GM18870 (cell line): ENCODE results near the gene LRRC27.

ENCODE experiments used
- ATAC-seq: cut with Tn5 transposase; IDR thresholded peaks from one replicate; pipeline ENCODE4 v1.9.1; 2021; ENCODE audit warnings: moderate library complexity; ENCODE audit not compliant: unreplicated experiment

LRRC27 gene

DNA sequence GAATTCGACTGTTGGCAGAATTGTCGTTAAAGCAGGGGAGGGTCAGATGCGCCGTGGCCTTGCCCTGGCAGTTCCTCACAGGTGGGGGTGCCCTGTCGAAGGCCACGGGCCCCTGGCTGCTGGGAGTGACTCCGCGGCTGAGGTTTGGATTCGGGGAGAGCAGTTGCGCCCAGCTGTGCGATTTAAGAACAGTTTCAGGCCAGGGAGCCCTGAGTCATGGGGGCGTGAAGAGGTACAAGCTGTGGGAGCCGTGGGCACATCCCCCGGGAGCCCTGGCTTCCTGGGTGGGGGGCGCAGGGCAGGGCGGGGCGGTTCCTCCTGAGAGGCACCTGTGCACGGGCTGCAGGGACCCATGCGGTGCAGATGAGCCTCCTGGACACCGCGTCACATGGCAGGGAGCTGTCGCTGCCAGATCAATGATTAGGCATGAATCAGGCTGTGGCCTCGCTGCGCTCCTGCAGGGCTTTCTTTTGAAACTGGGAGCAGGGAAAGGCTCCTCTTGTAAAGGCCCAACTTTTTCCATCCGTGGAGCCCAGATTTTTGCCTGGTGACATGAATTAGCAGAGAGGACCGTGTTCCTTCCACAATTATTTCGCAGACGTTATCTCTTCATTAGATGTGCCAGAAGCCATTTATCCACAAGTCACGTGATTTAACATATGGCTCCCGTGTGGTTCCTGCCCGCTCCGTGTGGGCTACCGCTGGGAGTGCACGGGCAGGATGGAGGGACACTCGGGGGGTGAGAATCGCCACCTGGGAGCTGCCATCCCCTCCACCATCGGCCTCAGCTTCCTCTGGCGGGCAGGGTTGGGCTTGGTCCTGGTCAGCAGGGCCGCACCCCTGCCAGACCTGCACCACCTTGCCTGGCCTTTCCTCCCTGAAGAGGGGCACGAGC lies 65.9 kb downstream of the LRRC27 start:
- no peak for ATAC-seq

DNA sequence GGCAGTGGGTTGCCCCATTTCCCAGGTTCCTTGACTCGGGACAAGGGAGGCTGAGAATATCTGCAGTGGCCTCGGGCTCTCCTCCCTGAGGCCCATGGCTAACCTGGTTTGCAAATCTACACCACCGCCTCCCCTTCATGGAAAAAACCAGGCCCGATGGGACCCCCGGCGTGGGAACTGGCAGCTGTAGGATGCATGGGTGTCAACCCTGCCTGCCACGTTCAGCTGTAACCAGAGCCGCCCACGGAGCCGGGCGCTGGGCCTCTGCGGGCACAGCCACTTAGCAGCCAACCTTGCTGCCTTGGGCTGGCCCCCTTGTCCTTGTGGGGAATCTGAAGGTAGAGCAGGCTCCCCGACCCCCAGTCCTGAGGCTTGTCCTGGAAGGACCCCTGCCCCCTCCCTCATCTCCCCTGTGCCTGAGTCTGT lies 66.6 kb downstream of the LRRC27 start:
- no peak for ATAC-seq

DNA sequence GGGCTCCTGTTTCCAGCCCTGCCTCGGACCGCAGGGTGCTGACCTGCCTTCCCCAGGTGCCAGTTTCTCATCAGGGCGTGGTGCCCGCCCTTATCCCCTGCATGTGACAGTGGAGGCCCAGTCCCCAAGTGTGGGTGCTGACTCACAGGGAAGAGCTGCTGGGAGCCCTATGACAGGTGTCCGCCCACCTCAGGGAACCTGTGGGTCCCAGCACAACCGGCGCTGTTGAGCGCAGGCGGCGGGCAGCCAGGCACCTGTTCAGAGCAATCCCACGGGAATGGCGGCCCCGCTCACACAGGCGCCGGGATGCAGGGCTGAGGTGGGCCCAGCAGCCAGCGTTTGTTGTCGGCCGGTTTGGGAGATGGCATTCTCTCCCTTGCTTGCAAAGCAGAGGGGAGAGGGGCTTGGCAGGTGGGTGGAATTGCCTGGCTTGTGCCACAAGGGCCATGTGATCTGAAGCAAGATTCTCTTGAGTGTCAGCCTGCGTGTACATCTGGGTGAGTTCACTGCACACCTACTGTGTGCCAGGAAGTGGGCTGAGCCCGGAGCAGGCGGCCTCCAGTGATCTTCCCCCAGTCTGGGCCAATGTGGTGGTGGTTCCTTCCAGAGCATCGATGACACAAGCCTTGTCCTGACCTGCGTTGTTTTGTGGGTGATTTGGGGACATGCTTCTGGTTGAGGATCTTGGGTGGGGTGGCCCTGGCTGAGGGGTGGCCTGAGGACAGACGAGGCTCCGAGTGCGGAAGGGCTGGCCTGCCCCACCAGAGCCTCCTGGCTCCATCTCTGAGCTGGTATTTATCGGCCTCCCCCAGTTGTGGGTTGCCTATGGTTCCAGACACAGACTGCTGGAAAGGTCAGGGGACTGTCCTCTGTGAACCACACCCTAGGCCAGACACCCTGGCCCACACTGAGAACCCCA lies 67.4 kb downstream of the LRRC27 start:
- no peak for ATAC-seq

DNA sequence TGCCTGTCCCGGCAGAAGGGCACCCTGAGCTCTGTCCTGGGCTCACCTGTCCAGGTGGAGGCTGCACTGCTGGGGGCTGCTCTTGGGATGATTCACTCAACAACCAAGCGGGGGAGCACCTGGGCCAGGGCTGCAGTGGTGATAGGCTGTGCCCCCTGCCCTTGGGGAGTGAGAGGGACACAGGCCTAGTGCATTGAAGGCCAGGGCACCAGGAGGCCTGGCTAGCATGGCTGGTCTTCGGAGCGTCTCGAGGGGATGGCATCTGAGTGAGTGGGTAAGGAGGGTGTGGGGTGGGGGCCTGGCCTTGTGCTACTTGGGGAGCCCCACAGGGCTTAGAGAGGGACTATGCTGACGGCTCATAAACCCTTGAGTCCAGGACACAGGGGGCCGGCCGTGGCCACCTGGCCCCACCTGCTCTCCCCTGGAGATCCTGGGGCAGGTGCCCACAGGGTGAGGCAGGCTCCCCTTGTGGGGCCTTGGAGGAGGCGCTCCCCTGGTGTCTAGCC lies 68.1 kb downstream of the LRRC27 start:
- no peak for ATAC-seq

DNA sequence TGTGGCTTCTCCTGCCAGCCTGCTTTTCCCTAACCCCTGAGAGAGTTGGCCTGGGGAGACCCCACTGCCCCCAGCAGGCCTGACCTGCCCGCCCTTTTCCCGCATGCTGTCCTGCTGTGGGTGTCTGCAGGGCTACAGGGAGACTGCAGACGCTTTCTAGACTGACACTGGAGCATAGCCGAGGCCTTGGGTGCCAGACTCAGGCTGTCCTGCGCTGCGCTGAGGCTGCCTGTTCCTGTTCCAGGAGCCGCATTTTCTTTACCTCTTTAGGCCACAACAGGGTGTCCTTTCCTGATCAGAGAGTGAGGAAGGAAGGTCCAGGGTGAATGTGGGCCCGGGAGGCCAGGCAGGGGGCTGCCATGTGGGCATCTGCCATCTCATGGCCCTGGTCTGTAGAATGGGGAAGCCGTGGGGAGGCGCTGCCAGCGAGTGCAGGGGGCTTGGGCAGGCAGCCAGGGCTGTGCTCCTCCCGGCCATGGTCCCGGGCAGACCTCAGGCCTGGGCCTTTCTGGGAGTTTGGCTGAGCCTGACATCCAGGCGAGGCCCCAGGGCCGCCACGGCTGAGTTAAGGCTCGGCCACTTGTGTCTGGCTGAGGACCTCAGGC lies 68.7 kb downstream of the LRRC27 start:
- ATAC-seq = no peak

DNA sequence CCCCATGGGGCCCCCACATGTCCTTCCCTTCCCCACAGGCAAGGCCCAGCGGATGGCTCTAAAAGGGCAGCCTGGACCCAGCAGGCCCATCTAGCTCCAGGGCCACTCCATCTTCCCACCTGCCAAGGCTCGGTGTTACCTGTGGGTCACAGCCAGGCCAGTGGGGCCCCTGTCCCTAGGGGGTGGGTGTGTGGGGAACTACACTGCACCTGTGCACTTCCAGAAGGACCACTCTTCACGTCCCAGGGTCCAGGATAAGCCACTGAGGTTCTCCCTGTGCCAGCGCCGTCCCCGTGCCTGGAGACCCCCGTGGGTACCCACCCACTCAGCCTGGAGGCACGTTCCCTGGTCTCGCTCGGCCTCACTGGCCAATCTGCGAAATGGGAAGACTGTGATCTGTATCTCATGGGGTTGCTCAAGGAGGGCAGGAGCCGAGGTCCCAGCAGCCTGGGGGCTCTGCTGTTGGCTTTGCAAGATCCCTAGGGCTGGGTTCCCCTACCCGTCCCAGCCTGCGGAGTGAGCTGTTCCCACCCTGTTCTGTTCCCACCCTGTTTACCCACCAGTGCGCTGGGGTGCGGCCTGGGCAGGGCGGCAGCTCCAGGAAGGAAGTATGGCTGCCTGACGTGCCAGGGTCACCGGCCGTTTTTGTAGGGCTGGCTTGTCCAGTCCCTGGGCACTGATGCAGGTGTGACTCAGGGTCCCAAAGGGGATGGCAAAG lies 69.6 kb downstream of the LRRC27 start:
- no peak for ATAC-seq

DNA sequence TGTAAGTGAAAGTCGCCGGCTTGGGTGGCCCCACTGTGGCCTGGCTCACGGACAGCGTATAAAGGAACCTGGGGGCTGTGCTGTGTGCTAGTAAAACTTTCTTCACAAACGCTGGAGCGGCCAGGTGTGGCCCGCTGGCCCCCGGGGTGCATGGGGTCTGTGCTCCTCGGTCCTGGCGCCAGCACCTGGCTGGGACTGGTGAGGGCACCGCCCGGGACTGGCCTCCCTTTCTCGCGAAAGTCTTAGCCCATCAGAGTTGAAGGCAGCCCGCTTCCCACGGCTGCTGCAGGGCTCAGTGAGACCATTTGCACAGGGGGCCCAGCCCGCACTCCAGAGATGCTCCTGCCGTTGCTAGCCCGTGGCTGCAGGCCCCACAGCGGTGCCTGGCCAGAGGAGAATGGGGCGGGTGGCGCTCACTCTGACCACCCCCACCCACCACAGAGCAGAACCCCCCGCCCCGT lies 70.8 kb downstream of the LRRC27 start:
- no peak for ATAC-seq

DNA sequence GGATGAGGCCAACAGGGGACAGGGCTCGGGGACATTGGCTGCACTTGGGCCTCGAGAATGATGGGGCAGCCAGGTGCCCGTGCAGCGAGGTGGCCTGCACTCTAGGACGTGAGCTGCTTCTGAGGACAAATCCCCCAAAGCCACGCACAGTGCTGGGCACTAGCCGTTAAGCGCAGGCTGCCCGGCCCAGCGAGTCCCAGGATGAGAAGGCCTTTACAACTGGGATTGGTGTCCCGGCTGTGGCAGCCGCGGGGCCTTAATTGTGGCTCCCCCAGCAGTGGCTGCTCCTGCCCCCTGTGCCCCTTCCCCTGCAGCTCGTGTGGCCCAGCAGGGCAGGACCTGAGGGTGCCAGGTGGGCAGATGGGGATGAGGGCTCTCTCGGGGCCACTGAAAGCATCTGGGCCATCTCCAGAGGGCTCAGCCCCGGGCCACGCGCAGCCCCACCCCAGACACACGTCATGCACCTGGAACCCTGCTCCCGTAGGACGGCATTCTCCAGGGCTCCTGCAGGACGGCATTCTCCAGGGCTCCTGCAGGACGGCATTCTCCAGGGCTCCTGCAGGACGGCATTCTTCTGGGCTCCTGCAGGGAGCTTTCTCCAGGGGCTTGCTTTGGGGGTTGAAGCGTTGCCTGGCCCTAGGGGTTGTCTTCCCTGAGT lies 71.6 kb downstream of the LRRC27 start:
- ATAC-seq = no peak

DNA sequence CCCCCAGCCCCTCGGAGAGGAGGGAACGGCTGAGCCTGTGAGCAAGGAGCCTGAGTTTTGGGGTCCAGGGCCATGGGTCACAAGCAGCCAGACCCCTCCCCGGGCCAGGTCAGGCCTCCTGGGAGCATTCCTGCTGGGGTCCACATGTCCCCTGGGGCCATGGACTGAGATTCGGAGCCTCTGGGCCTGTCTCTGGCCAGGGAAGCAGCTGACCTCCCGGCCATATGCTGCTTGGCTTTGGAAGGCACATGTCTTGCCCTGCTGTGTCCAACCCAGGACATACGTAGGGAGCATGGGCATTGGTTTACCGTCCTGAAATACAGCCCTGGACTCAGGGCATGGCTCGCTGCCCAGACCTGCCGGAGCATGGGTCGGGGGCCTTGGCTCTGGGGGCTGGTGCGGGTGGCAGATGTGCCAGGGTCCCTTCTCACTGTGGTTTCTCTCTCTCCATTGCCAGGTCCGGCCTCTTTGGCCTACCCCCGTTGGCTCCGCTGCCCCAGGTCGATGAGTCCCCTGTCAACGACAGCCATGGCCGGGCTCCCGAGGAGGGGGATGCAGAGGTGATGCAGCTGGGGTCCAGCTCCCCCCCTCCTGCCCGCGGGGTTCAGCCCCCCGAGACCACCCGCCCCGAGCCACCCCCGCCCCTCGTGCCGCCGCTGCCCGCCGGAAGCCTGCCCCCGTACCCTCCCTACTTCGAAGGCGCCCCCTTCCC lies 72.3 kb downstream of the LRRC27 start:
- no peak for ATAC-seq

DNA sequence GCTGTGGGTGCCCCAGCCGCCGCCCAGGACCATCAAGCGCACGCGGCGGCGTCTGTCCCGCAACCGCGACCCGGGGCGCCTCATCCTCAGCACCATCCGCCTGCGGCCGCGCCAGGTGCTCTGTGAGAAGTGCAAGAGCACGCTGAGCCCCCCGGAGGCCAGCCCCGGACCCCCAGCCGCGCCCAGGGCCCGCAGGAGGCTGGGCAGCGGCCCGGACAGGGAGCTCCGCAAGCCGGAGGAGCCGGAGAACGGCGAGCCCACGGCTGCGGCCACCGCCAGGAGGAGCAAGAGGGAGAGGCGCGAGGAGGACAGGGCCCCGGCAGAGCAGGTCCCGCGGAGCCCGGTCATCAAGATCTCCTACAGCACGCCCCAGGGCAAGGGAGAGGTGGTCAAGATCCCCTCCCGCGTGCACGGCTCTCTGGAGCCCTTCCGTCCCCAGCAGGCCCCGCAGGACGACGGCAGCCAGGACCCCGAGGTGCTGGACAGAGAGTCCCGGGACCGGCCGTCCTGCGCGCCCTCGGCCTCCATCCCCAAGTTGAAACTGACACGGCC lies 73.0 kb downstream of the LRRC27 start:
- no peak for ATAC-seq

DNA sequence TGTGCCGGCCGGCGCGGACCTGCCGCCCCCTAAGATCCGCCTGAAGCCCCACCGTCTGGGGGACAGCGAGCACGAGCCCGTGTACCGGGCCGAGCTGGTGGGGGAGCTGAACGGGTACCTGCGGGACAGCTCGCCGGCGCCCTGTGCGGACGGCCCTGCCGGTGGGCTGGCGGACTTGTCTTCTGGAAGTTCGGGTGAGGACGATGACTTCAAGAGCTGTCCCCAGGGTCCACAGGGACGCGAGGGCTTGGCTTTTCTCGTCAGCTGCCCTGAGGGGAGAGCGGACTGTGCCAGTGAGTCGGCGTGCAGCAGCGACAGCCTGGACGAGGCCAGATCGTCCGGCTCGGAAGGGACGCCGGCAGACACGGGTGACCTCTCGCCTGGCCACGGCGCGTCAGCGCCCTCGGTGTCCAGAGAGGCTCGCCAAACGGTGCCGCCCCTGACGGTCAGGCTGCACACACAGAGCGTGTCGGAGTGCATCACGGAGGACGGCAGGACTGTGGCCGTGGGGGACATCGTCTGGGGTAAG lies 73.5 kb downstream of the LRRC27 start:
- ATAC-seq = no peak

DNA sequence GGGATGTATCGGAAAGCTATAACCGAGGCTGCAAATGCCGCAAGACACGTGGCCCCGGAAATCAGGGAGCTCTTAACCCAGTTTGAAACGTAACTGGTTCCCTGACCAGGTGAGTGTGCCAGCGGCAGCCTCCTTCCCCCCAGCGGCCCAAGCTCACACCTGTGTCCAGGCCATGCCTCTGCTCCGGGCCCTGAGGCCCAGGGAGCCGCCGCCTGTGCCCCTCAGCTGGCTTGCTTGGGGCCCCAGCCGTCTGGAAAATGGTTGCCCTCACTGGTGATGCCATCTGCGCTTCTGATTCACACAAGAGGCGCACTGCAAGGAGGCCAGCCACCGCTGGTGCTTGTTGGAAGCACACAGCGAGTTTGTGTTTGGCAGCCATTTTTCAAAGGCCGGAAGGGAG lies 74.2 kb downstream of the LRRC27 start:
- no peak for ATAC-seq

DNA sequence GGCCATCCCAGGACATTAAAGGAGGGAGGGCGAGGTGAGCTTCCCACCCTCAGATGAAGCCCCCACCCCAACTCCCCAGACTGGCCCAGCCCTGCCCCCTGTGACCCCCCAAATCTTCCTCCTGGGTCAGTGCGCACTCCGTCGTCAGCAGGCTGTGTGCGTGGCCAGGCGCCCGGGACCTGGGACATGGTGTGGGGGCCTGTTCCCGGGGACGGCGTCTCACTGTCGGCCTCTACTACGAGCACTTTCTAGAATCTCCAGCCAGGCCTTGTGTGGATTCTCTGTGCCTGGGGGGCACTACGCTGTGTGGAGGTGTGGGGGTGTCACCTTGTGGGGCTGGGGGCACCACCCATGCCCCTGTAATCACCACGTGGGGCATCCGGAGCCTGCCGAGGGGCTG lies 74.8 kb downstream of the LRRC27 start:
- ATAC-seq = no peak

DNA sequence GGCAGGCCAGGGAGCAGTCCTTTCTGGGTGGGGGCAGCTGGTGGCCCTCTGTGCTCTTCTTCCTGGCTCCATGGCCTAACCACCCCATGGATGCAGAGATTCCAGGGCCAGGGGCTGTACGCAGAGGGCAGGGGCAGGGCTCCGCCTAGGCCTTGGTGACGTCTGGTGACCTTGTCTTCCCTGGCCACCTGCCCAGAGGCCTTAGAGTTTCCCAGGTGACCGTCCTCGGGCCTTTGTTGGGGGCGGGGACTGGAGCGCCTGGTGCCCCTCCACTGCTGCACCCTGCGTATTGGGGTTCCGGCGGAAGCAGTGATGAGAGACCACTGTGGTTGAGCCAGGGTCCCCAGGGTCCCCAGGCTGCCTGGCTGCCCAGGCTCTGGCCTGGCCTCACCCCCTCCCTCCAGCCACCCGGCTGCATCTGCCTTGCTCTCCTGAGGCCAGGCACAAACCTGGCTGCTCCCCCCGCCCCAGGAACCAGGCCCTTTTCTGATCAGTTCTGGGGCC lies 75.3 kb downstream of the LRRC27 start:
- no peak for ATAC-seq

DNA sequence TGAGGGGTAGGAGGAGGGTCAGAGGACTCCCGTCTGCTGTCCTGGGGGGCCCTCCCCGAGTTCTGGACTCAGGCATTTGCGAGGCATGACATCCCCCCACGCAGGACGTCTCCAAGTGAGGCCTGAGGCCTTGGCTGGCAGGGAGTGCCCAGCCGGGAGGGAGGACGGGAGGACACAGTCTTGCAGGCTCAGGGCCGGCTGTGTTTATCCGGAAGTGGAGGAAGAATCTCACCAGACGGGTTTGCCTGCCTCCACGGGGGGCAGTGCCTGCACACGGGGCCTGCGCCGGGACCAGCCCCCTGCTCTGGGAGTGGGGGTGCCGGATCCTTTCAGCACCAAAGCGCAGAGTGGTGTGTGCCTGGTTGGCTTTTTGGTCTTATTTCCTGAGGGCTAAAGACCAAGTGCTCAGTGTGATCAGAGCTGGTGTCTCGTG lies 75.9 kb downstream of the LRRC27 start:
- no peak for ATAC-seq

DNA sequence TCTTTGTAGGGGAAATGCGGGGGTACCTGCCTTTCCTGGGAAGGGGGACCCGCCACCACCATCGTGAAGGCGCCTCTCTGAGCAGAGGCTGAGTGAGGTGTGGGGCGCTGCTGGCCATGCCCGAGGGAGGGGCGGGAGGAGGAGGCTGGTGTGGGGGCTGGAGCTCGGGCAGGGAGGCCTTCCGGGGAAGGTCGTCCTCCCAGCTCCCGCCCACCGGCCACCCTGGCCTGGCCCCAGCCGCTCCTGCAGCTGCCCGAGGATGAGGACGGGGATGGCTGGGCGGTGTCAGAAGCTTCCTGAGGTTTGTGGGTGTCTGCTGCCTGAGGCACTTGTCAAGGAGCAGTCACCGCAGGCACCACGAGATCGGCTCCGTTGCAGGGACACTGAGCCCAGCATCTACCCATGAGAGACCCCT lies 76.4 kb downstream of the LRRC27 start:
- no peak for ATAC-seq

DNA sequence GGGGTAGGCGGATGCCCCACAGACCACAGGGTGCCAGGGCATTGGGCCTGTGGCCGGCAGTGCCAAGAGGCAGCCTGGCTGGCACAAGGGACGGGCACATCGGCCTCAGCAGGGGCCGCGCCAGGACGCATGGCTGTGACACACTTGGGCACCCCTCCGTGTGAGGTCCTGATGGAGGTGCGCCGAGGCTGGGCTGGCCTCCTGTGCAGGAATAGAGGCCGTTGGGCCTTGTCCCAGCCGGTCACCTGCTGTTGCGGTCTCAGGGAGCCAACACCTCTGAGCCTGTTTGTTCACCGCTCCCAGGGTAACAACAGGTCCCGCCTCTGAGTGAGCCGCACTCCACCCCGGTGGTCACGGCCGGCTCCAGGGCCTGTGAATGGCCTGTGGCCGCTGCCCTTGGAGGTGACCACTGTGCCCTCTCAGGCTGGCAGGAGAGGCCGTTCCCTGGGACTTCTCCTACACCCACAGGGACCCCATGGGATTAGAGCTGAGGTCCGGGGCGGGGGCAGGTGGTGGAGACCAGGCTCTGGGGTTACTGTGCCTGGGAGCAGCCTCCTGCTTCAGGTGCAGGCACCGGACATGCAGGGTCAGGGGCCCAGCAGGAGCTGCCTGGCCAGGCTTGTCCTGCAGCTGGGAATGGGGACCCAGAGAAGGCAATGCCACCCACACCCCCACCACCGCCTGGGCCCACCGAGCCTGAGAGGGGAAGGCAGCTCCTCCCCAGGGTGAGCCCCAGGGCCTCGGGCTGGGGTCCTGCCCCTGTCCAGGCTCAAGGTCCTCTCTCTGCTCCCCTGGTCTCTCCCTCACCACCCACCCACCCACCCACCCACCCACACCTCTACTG lies 77.1 kb downstream of the LRRC27 start:
- ATAC-seq = no peak

DNA sequence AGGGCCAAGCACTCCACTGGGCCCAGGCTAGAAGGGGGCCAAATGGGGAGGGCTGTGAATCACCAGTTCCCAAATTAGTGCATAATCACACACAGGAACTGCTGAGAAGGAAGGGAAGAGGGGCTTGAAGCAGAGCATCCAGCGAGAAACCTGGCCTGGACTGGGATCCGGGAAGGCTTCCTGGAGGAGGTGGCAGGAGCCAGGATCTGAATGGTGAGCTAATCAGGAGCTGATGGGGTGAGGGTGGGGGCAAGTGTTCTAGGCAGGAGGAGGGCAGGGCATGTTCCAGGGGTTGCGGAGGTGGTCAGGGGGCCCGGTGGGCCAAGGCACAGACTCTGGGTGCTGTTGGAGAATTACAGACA lies 77.7 kb downstream of the LRRC27 start:
- no peak for ATAC-seq
